GM12878 (cell line): ENCODE measurements around the gene EHMT2.

ENCODE experiments used
- ESRRA ChIP-seq: IDR thresholded peaks from 2 replicates; pipeline ENCODE4 v1.6.1; 2012; ENCODE audit warnings: mild to moderate bottlenecking, low read length, improper control_type of control experiment
- NFIC ChIP-seq: IDR thresholded peaks from 2 replicates; pipeline ENCODE4 v1.6.1; 2012; ENCODE audit warnings: low read depth, mild to moderate bottlenecking, inconsistent platforms, low read length, moderate library complexity
- POLR2AphosphoS5 ChIP-seq: IDR thresholded peaks from 2 replicates; pipeline ENCODE4 v1.6.1; 2011; ENCODE audit warnings: mild to moderate bottlenecking, low read length, inconsistent platforms
- TF ChIP-seq, protein P1 (sequence below), 3 experiments: IDR thresholded peaks in 2 of 3; conservative IDR thresholded peaks in 1 of 3; 2 replicates each; pipeline ENCODE4 v1.5.1; 2011; ENCODE audit warnings: low read depth in 3 of 3, low read length in 3 of 3, mild to moderate bottlenecking in 3 of 3, control low read depth in 2 of 3, moderate library complexity in 2 of 3, inconsistent platforms in 1 of 3, mixed read lengths in 1 of 3; ENCODE audit not compliant: control insufficient read depth in 2 of 3, insufficient read depth in 1 of 3; ENCODE audit errors: extremely low read depth in 1 of 3

DNA sequence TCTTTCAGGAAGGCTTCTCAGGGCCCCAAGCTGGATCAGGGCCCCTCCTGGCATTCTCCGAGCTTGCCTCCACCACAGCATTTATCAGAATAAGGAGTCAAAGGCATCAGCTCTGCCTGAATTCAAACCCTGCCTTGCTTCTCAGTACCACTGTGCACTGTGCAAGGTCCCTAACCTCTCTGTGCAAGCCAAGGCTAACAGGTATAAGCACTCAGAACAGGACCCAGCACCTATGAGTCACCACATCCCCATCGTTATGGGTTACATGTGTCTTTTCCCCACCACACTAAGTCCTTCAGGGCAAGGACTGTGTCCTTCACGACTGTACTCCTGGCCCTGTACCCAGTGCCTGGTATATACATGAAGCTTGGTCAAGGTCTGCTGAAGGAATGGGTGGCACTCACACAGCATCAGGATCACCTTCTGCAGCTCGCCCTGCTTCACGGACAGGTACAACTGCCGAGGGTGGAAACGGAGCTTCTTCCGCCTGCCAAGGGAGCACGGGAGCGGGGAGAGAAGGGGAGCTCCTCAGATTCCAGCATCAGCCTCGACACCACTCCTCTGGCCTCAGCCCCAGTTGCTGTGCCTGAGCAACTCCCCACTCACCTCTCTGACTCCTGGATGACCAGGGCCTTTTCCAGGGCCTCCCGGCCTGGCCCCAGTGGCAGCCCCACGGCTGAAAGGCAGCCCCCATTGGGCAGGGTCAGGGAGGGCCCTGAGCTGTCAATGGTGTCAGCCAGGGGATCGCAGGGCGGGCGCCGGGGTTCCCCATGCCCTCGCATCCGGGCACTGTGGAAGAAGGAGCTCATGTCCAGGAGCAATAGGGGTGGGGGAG, 10.1 kb downstream of the EHMT2 start:
- no peak for TF ChIP-seq POLR2AphosphoS5
- no peak for TF ChIP-seq NFIC
- TF ChIP-seq, protein P1, sequence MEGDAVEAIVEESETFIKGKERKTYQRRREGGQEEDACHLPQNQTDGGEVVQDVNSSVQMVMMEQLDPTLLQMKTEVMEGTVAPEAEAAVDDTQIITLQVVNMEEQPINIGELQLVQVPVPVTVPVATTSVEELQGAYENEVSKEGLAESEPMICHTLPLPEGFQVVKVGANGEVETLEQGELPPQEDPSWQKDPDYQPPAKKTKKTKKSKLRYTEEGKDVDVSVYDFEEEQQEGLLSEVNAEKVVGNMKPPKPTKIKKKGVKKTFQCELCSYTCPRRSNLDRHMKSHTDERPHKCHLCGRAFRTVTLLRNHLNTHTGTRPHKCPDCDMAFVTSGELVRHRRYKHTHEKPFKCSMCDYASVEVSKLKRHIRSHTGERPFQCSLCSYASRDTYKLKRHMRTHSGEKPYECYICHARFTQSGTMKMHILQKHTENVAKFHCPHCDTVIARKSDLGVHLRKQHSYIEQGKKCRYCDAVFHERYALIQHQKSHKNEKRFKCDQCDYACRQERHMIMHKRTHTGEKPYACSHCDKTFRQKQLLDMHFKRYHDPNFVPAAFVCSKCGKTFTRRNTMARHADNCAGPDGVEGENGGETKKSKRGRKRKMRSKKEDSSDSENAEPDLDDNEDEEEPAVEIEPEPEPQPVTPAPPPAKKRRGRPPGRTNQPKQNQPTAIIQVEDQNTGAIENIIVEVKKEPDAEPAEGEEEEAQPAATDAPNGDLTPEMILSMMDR (IDR thresholded peaks at IDR 0.05 in 2 of 3, conservative IDR thresholded peaks at IDR 0.05 in 1 of 3; ENCODE audit: control insufficient read depth in 2 of 3, extremely low read depth in 1 of 3, insufficient read depth in 1 of 3, low read depth in 3 of 3, low read length in 3 of 3), result no peak
- TF ChIP-seq ESRRA, result no peak
